Jurkat, Clone E6-1 (cell line): ENCODE data around the gene CDK18.

Source experiments
- DNase-seq: peaks from one replicate; pipeline ENCODE4 v3.0.0-alpha.2; 2011; ENCODE audit warnings: low read depth, low spot score
- H3K4me3 ChIP-seq: 2 replicates; pipeline ENCODE4 v1.5.1; 2011; ENCODE audit warnings: mild to moderate bottlenecking, low read length, control low read depth, moderate library complexity

The CDK18 gene

GRCh38 chr1:205518661-205519540, 14.4 kb downstream of the CDK18 start:
- H3K4me3 ChIP-seq: no peak overlapping the region
- DNase-seq: no peak

GRCh38 chr1:205519541-205520131, 15.2 kb downstream of the CDK18 start:
- H3K4me3 ChIP-seq: no peak overlapping the region
- no peak for DNase-seq

DNA sequence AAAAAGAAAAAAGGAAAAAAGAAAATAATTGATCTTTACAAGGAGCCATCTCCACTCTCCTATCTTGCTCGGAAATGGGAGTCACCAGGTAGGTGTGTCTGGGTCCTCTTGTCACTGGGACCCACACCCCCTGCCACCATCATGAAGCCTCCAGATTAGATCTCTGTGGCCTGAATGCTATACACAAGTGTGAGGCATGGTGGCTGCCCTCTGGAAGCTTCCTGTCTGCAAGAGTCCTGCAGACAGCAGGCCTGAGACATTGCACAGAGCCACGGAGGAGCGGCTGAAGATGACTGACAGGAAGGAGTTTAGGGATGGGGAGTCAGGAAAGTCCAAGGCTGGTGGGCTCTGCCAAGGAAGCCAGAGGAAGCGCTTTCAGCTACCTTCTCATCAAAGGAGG, 16.2 kb downstream of the CDK18 start:
- no peak for DNase-seq
- no peak overlapping the region for H3K4me3 ChIP-seq

GRCh38 chr1:205521686-205522085, 17.2 kb downstream of the CDK18 start:
- no peak overlapping the region for H3K4me3 ChIP-seq
- DNase-seq: no peak

GRCh38 chr1:205522692-205523091, 18.2 kb downstream of the CDK18 start:
- no peak for DNase-seq
- H3K4me3 ChIP-seq: no peak overlapping the region

DNA sequence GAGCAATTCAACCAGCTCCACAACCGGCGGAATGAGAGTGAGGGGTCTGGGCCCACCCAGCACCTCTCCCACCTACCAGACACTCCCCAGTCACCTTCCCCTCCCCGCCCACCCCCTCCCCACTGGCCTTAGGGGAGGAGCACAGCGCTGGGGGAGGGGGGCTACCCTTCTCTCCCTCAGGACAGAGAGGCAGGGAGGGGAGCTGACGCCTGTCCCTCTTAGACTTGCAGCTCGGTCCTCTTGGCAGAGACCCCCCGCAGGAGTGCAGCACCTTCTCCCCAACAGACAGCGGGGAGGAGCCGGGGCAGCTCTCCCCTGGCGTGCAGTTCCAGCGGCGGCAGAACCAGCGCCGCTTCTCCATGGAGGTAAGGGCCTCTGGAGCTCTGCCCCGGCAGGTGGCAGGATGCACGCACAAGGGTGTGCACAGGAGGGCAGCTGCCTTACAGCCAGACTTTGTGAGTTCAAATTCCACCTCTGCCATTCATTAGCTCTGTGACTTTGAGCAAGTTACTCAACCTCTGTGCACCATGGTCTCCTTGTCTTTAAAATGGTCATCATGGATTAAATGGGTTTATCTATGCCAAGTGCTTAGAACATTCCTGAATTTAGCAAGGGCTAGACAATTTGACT, 18.9 kb downstream of the CDK18 start:
- no peak overlapping the region for H3K4me3 ChIP-seq
- no peak for DNase-seq

DNA sequence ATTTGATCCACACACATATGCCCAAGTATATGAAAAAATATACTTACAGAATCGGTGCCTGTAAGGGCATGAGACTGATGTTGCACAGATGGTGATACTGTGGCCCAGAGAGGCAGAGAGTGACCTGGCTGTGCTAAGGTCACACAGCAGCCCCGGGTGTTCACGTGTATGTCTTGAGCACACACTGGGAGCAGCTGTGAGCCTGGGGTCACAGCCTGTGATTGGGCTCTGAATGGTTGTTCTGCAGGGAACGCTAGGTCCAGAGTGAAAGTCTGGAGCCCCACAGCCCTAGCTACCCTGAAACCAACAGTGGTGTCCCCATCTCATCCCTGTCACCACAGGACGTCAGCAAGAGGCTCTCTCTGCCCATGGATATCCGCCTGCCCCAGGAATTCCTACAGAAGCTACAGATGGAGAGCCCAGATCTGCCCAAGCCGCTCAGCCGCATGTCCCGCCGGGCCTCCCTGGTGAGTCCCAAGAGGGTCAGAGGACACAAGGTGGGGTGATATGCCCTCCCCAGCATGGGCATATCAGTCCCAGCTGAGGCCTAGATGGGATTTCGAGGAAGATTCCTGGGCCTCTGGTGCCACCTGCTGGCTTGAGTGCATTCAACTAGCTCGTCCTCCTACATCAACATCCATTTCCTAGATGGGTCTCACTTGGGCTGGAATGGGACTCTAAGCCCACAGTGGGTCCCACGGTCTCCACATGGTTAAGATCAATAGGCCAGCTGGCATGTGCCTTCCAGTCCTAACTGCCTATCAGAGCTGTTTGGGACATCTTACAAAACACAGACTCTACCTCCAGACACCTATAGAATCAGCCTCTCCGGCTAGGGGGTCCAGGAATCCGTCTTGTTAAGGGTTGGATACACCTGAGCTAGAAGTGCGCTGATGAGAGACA, 19.7 kb downstream of the CDK18 start:
- DNase-seq: peak; percentile 47
- no peak overlapping the region for H3K4me3 ChIP-seq

- DNase-seq: no peak
Observed at GRCh38 chr1:205524794-205525101, 20.3 kb downstream of the CDK18 start.

DNA sequence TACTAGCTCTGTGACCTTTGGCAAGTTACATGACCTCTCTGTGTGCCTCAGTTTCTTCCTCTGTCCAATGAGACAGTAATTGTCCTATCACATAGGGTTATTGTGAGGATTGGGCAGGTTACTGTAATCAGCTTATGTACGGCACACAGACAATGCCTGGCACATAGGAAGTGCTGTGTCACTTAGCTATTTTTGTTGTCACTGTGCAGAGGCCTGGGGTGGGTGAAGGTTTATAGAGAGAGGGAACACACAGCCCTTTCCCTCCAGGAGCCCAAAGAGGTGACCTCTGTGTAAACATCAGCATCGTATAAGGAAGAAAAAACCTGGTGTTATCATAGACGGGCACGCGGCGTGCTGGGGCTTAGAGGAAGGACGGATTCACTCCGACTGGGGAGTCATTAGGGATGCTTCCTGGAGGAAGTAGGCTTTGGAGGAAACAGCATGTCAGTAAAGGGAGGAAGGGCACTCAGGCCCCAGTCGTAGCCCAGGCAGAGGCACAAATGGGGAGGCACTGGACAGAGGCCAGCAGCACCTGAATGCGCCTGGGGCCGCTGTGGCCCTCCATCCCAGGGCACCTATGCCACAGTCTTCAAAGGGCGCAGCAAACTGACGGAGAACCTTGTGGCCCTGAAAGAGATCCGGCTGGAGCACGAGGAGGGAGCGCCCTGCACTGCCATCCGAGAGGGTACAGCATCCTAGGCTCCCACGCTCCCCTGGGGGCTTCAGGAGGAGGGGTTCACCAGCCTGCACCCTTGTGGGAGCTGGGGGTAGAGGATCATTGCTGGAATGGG, 21.2 kb downstream of the CDK18 start:
- DNase-seq: no peak
- H3K4me3 ChIP-seq: no peak overlapping the region

More at GRCh38 chr1:205524794-205525101, 20.3 kb downstream of the CDK18 start:
- H3K4me3 ChIP-seq: no peak overlapping the region

DNA sequence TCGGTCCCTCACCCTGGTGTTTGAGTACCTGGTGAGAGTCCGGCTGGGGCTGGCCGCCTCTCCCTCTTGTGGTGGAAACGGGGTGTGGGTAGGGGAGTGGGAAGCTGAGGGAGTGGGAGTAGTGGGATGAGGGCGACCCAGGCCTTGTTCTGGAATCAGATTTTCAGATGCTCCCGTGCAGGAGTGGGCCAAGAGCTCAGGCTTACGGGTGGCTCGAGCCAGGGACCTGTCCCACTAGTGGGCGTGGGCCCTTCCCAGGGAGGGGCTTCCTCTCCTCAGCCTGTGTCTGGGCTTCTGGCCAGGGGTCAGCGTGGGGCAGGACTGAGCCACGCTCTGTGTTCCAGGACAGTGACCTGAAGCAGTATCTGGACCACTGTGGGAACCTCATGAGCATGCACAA, 22.0 kb downstream of the CDK18 start:
- no peak for DNase-seq
- H3K4me3 ChIP-seq: no peak overlapping the region

DNA sequence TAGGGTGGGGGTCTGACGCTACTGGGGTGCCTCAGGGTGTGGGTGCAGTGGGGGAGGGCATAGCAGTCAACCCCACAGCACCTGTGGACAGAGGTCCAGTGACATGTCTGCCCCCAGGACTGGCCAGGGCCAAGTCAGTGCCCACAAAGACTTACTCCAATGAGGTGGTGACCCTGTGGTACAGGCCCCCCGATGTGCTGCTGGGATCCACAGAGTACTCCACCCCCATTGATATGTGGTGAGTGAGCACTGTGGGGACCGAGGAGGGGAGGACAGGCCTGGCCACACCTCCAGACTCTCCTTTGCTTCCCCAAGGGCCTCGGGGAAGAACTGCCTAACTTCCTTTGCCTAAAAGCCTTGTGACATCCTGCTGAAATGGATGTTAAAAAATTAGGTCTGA, 23.5 kb downstream of the CDK18 start:
- H3K4me3 ChIP-seq: no peak overlapping the region
- no peak for DNase-seq

DNA sequence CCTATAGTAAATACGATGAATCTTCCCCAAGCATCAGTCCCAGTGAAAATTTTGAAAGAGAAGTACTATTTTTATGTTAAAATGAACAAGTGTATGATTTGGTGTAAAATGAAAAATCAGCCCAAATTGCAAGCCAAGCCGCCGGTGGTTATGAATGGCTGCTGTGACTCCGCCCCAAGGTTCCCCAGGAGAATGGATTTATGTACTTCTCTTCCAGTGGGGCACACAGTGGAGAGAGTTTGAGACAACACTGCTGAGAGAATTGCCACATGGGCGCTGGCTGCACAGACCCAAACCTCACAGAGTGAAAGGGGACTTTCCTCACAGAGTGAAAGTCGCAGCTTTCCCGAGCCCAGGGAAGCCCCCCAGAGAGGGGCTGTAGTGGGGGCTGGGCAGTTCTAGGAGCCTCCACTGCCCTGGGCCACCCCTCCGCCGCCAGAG, 24.0 kb downstream of the CDK18 start:
- no peak overlapping the region for H3K4me3 ChIP-seq
- no peak for DNase-seq

- no peak overlapping the region; the same call in 1 of the 2 replicates for H3K4me3 ChIP-seq
- peak; percentile 29 for DNase-seq
Observed at GRCh38 chr1:205528887-205529825, 24.7 kb downstream of the CDK18 start.

DNA sequence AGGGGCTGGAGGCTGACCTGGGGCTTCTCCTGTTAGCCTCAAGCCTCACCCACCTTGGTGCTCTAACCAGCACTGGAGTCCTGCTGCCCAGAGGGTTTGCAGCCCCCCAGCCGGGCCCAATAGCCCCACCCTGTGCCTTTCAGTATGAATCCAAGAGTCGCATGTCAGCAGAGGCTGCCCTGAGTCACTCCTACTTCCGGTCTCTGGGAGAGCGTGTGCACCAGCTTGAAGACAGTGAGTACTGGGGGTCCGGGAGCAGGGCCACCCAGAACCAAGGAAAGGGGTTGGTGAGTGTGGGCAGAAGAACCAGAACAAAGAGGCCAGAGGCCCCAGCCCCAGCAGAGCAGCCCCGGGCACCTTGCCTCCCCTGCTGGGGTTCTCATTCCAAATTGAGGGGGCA, 25.6 kb downstream of the CDK18 start:
- H3K4me3 ChIP-seq: no peak overlapping the region
- DNase-seq: no peak

- no peak overlapping the region for H3K4me3 ChIP-seq
- DNase-seq: no peak
Observed at GRCh38 chr1:205531191-205532025, 26.9 kb downstream of the CDK18 start.

DNA sequence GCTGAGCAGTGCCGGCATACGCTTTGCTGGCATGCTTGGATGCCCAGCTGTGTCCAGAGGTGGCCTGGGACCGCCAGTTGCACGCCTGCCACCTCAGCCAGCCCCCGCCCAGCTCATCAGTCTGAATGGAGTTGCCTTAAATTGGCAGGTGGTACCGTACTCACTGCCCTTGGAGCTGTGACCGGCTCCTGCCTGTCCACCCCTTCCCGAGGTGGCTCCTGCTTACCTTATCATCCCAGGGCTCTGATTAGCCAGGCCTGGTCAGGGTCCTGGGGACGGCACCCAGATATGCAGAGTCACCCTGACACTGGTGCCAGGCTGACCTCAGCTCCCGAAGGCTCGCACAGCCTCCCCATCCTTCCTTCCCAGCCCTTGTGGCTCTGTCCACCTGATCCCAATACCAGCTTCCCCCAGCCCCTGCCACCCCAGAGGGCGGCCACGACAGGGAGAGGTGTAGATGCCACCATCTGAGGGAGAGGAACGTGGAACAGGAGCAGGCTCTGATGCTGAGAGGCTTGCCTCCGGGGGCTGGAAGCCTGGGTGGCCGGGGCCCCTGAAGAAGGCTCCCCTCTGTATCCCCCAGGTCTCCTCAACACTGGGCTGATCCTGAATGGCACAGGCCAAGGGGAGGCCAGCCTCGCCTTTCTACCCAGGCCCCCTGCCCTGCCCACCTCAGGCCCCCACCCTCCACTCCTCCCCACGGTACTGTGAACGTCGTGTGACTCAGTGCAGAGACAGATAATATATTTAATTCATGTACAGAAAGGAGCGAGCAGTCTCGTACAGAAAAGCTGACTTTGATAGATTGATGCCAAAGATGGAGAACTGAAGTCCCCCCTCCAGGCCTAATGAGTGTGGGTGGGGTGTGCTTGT, 27.8 kb downstream of the CDK18 start:
- H3K4me3 ChIP-seq: no peak overlapping the region
- DNase-seq: no peak
